Esophagus muscularis mucosa (tissue), 4 donors: ENCODE measurements around the gene MATCAP1.

ENCODE experiments used
- CTCF ChIP-seq, 3 experiments: fragments of 200-600 bp in 2 of 3; fragments of 450-650 bp in 1 of 3; sonication (generic) in 2 of 3; IDR thresholded peaks; one replicate each; pipeline ENCODE4 v1.5.1; 2017 to 2019; ENCODE audit warnings: antibody characterized with exemption in 3 of 3, mild to moderate bottlenecking in 2 of 3, moderate library complexity in 1 of 3
- EP300 ChIP-seq: sonication (generic); formaldehyde crosslinking; IDR thresholded peaks from one replicate; pipeline ENCODE4 v1.6.1; 2017; ENCODE audit warnings: antibody characterized with exemption
- POLR2A ChIP-seq: fragments of 450-650 bp; IDR thresholded peaks from one replicate; pipeline ENCODE4 v1.6.1; 2017; ENCODE audit warnings: antibody characterized with exemption, moderate library complexity, mild to moderate bottlenecking, low read depth
- POLR2AphosphoS5 ChIP-seq, 2 donors: sonication (generic); formaldehyde crosslinking; IDR thresholded peaks; one replicate each; pipeline ENCODE4 v1.6.1; 2017; ENCODE audit warnings: antibody characterized with exemption in 2 of 2

- TF ChIP-seq CTCF (IDR thresholded peaks at IDR 0.05) (no peak), EP300 (no peak), POLR2A (no peak), POLR2AphosphoS5 (IDR thresholded peaks at IDR 0.05) (no peak)
These were observed 17.1 kb downstream of the MATCAP1 start for GRCh38 chr16:67166598-67167168.
